AG09309 (cell line): Measurements from ENCODE around the gene SPINT1.

Source experiments
- DNase-seq: peaks from one replicate; pipeline ENCODE4 v3.0.0-alpha.2; 2010; ENCODE audit warnings: low read depth
- H3K4me3 ChIP-seq: 2 replicates; pipeline ENCODE4 v1.5.1; 2011; ENCODE audit warnings: mild to moderate bottlenecking, low read depth, low read length, moderate library complexity; ENCODE audit not compliant: control insufficient read depth
- TF ChIP-seq, protein P1 (sequence below): IDR thresholded peaks from 2 replicates; pipeline ENCODE4 v1.5.1; 2011; ENCODE audit warnings: mild to moderate bottlenecking, low read depth, low read length, inconsistent platforms; ENCODE audit not compliant: insufficient read depth, control insufficient read depth; ENCODE audit errors: missing control alignments

Gene SPINT1

DNA sequence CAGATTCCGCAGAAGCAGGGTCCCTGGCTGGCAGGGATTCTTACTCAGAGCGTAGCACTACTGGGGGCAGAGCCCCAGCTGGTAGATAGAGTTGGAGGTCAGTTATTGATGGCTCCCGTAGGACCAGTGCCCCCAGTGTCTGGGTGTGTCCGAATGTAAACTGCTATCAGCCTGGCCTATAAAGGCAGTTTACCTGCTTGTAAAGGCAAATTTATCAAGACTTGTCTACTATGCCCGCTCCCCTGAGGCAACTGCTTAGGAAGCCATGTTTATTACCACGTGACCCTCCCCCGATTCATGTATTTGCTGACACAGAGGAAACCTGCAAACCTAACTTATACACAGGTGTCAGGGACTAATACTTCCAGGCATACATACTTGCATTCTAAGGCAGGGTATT lies 14.7 kb upstream of the SPINT1 start:
- no peak overlapping the region for H3K4me3 ChIP-seq
- DNase-seq = no peak
- TF ChIP-seq, protein P1, sequence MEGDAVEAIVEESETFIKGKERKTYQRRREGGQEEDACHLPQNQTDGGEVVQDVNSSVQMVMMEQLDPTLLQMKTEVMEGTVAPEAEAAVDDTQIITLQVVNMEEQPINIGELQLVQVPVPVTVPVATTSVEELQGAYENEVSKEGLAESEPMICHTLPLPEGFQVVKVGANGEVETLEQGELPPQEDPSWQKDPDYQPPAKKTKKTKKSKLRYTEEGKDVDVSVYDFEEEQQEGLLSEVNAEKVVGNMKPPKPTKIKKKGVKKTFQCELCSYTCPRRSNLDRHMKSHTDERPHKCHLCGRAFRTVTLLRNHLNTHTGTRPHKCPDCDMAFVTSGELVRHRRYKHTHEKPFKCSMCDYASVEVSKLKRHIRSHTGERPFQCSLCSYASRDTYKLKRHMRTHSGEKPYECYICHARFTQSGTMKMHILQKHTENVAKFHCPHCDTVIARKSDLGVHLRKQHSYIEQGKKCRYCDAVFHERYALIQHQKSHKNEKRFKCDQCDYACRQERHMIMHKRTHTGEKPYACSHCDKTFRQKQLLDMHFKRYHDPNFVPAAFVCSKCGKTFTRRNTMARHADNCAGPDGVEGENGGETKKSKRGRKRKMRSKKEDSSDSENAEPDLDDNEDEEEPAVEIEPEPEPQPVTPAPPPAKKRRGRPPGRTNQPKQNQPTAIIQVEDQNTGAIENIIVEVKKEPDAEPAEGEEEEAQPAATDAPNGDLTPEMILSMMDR = no peak

DNA sequence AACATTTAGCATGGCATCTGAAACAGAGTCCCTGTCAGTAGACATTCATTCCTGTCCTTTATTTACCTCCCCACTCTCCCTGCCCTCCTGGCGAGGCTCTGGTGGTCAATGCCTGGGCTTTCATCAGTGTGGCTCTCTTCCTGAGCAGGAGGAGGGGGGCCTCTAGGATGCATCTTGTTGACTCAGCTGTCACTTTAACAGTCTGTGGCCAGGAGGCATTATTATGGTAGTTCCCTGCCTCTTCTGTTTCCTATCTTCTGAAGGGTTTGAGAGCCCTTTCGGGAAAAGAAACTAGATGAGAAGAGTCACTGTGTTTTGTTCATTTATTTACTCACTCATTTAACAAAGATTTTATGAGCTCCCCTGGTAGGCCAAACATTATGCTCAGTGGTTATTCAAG lies 13.0 kb upstream of the SPINT1 start:
- H3K4me3 ChIP-seq = no peak overlapping the region
- DNase-seq = no peak
- TF ChIP-seq, protein P1 = no peak

DNA sequence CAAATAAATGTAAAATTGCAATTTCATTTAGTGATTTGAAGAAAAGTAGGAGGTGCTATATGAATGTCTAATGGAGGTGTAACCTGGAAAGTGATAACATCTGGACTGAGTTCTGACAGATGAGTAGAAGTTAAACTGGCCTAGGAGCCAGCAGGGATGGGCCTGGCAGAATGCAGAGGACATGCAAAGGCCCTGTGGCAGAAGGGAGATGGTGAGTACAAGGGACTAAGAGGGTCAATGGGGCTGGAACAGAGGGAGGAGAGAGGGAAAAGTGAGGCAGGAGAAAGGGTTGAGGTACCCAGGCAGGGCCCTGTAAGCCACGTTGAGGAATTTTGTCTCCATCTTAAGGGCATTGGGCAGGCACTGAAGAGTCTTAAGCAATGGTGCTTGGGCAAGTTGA lies 12.0 kb upstream of the SPINT1 start:
- no peak overlapping the region for H3K4me3 ChIP-seq
- TF ChIP-seq, protein P1 = no peak
- DNase-seq = no peak

DNA sequence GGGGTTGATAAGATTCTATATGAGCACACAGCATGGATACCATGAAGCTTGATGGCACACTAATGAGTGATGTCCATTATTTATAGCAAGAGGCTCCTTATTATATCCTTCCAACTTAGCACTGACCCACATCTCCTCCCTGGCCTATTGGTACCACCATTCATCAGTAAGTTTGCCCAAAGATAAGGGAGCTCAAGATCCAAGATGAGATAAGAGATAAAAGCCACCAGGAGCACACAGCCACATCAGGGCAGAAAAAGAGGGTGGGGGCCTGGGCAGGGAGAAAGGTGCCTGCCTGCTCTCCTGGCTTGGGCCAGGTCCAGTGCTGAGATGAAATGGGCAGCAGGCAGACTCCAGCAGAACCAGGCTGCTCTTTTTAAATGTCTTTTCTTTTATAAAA lies 10.9 kb upstream of the SPINT1 start:
- TF ChIP-seq, protein P1 = no peak
- no peak overlapping the region for H3K4me3 ChIP-seq
- no peak for DNase-seq

DNA sequence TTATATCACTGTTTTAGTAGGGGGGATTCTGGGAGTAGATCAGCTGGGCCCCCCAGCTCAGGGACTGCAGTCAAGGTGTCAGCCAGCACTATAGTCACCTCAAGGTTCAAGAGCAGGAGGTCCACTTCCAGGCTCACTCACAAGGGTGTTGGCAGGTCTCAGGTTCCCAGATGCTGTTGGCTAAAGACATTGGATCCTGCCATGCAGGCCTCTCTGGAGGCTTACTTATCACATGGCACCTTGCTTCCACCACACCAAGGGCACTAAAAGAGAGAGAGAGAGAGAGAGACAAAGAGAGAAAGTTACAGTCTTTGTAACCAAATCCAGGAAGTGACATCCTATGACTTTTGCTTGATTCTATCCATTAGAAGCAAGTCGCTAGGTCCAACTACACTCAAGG lies 7.8 kb upstream of the SPINT1 start:
- no peak for DNase-seq
- no peak overlapping the region for H3K4me3 ChIP-seq
- TF ChIP-seq, protein P1 = no peak

DNA sequence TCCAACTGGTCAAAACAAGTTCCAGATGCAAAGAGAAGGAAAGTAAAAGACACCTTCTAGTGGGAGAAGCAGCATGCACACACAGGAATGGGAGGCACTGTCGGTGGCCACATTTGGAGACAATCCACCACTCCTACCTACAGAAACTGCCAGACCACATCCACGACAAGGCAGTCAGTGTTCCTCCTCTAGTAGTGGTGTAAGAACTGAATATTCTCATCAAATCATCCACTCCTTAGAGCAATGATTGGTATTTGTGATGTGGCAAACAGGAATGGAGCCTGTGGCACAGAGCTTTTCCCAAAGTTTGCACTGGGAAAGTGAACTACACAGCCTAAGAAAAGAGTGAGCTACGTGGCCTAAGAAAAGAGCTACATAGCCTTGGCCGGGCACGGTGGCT lies 5.1 kb upstream of the SPINT1 start:
- no peak for DNase-seq
- no peak overlapping the region for H3K4me3 ChIP-seq
- TF ChIP-seq, protein P1 = no peak

DNA sequence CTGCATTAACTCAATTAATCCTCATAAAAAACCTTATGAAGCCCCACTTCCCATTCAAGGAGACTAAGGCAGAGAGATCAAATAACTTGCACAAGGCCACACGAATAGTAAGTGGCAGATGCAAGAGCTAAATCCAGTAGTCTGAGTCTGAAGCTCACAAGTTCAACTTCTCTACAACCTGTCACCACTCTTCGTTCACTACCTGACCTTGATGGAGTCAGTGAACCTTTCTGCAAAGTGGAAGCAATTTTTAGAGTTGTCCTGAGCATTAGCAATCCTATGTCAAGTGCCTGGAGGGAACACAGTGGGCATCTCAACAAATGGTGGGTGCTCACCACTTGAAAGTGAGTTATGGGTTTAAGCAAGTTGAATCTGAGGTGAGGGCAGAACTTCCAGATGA lies 2.1 kb upstream of the SPINT1 start:
- H3K4me3 ChIP-seq = no peak overlapping the region
- TF ChIP-seq, protein P1 = no peak
- no peak for DNase-seq
